ENCODE data around the gene DPP10. TPM values are rescaled to one million over a fixed set of nuclear protein-coding genes. Genes with fewer than 3 reads are reported as not detected.

The DPP10 gene
- total and polyA plus RNA-seq, 10 of the 15 experiments (the other 5 are each of a cell fraction or from before 2014, with no cell fraction given): not detected

DNA sequence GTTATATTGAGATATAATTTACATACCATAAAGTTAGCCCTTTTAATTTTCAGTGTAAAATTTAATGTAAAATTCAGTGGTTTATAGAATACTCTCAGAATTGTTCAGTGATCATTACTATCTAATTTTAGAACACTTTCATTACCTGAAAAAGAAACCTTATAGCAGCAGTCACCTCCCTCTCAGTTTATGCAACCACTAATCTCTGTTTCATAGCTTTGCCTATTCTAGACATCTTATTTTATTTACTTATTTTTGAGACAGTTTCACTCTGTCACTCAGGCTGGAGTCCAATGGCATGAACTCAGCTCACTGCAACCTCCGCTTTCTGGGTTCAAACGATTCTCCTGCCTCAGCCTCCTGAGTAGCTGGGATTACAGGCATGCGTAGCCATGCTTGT lies 479.6 kb downstream of the DPP10 start:
- no peaks in the 10 kb centered on the region for H3K79me2 ChIP-seq (ENCODE audit: control insufficient read depth, insufficient read depth, low read length)
- H3K9ac ChIP-seq (ENCODE audit: control insufficient read depth, insufficient read depth, low read length): no peak overlapping the region
- no peak for DNase-seq (ENCODE audit: low read depth, low spot score)
- TF ChIP-seq ETV6 (conservative IDR thresholded peaks at IDR 0.05 in 1 of 2, IDR thresholded peaks at IDR 0.05 in 1 of 2; ENCODE audit: borderline replicate concordance in 1 of 2, low read depth in 1 of 2) (no peak), STAT1 (conservative IDR thresholded peaks at IDR 0.05) (no peak), CBX3 (IDR thresholded peaks at IDR 0.05; ENCODE audit: borderline replicate concordance, low read depth) (no peak), SMAD1 (IDR thresholded peaks at IDR 0.05; ENCODE audit: low read depth, partially characterized antibody) (no peak), SRF (IDR thresholded peaks at IDR 0.05; ENCODE audit: low read depth in 2 of 2, low read length in 2 of 2) (no peak), ATF7 (IDR thresholded peaks at IDR 0.05; ENCODE audit: low read depth) (no peak), FOXK2 (IDR thresholded peaks at IDR 0.05) (no peak), WRNIP1 (IDR thresholded peaks at IDR 0.05; ENCODE audit: borderline replicate concordance, low read depth, low read length) (no peak), SREBF2 (IDR thresholded peaks at IDR 0.05; ENCODE audit: low read length) (no peak), SMC3 (IDR thresholded peaks at IDR 0.05; ENCODE audit: borderline replicate concordance, low read length) (no peak), PAX8 (IDR thresholded peaks at IDR 0.05) (no peak), TCF3 (IDR thresholded peaks at IDR 0.05; ENCODE audit: borderline replicate concordance, insufficient read depth, low read depth, low read length) (no peak), TAF1 (IDR thresholded peaks at IDR 0.05; ENCODE audit: borderline replicate concordance, low read depth, low read length) (no peak), SUPT20H (IDR thresholded peaks at IDR 0.05; ENCODE audit: borderline replicate concordance, control insufficient read depth, low read depth, low read length) (no peak), HDAC2 (IDR thresholded peaks at IDR 0.05) (no peak), EZH2 (IDR thresholded peaks at IDR 0.05; ENCODE audit: borderline replicate concordance, control insufficient read depth, low read depth, low read length) (no peak), CREM (IDR thresholded peaks at IDR 0.05; ENCODE audit: low read depth) (no peak), MAX (IDR thresholded peaks at IDR 0.05; ENCODE audit: low read depth, low read length) (no peak)
- TF ChIP-seq, protein P1, sequence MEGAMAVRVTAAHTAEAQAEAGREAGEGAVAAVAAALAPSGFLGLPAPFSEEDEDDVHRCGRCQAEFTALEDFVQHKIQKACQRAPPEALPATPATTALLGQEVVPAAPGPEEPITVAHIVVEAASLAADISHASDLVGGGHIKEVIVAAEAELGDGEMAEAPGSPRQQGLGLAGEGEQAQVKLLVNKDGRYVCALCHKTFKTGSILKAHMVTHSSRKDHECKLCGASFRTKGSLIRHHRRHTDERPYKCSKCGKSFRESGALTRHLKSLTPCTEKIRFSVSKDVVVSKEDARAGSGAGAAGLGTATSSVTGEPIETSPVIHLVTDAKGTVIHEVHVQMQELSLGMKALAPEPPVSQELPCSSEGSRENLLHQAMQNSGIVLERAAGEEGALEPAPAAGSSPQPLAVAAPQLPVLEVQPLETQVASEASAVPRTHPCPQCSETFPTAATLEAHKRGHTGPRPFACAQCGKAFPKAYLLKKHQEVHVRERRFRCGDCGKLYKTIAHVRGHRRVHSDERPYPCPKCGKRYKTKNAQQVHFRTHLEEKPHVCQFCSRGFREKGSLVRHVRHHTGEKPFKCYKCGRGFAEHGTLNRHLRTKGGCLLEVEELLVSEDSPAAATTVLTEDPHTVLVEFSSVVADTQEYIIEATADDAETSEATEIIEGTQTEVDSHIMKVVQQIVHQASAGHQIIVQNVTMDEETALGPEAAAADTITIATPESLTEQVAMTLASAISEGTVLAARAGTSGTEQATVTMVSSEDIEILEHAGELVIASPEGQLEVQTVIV (IDR thresholded peaks at IDR 0.05; ENCODE audit: borderline replicate concordance, partially characterized antibody): no peak
- TF ChIP-seq, protein P2, sequence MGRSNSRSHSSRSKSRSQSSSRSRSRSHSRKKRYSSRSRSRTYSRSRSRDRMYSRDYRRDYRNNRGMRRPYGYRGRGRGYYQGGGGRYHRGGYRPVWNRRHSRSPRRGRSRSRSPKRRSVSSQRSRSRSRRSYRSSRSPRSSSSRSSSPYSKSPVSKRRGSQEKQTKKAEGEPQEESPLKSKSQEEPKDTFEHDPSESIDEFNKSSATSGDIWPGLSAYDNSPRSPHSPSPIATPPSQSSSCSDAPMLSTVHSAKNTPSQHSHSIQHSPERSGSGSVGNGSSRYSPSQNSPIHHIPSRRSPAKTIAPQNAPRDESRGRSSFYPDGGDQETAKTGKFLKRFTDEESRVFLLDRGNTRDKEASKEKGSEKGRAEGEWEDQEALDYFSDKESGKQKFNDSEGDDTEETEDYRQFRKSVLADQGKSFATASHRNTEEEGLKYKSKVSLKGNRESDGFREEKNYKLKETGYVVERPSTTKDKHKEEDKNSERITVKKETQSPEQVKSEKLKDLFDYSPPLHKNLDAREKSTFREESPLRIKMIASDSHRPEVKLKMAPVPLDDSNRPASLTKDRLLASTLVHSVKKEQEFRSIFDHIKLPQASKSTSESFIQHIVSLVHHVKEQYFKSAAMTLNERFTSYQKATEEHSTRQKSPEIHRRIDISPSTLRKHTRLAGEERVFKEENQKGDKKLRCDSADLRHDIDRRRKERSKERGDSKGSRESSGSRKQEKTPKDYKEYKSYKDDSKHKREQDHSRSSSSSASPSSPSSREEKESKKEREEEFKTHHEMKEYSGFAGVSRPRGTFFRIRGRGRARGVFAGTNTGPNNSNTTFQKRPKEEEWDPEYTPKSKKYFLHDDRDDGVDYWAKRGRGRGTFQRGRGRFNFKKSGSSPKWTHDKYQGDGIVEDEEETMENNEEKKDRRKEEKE (IDR thresholded peaks at IDR 0.05): no peak
- in situ Hi-C loops (cut with MboI) (no loop called here), intact Hi-C loops (cut with micrococcal nuclease; ENCODE audit: unreplicated experiment) (no loop called here)
- no peaks in the 10 kb centered on the region for H3K9me3 ChIP-seq (replicated peaks; ENCODE audit: control insufficient read depth, insufficient read depth, low read length)
- ChIA-PET POLR2A (interaction anchor here (0.6 kb wide), 1 partner anchor 103 kb away, joined by 3 read pairs; no protein-coding TSS in a partner anchor), SMC1A (ENCODE audit: uncharacterized antibody, unreplicated experiment) (no interaction called here), CTCF (interaction anchor here (0.8 kb wide), 1 partner anchor 244 kb away, joined by 3 read pairs; no protein-coding TSS in a partner anchor), RAD21 (ENCODE audit: unreplicated experiment) (no interaction called here)
- H3K27ac ChIP-seq (ENCODE audit: control insufficient read depth, insufficient read depth): no peak overlapping the region
- WGBS (ENCODE audit: insufficient coverage, insufficient replicate concordance, low lambda C conversion rate, missing lambda C conversion rate): 67% methylated on average over 3 of the region's 3 CpGs
- H3K27me3 ChIP-seq (replicated peaks in 1 of 2; ENCODE audit: control insufficient read depth in 2 of 2, insufficient read depth in 2 of 2, low read length in 1 of 2): no peaks in the 10 kb centered on the region
- no peaks in the 10 kb centered on the region for H4K20me1 ChIP-seq (ENCODE audit: control insufficient read depth, insufficient read depth)
- no peaks in the 10 kb centered on the region for H3K4me1 ChIP-seq (ENCODE audit: control insufficient read depth, insufficient read depth, low read length)
- no peaks in the 10 kb centered on the region for H3K36me3 ChIP-seq (ENCODE audit: control insufficient read depth in 2 of 2, insufficient read depth in 2 of 2, low read length in 1 of 2)
- H3K4me2 ChIP-seq (ENCODE audit: control insufficient read depth, insufficient read depth): no peak overlapping the region
- no peak overlapping the region for H2AFZ ChIP-seq (ENCODE audit: control insufficient read depth, low read depth, low read length)
- FAIRE-seq: no peak
- BruUV-seq (replicated peaks): no TSS peak
- no peak overlapping the region for H3K4me3 ChIP-seq
- no peak for ATAC-seq

Measured in GM12878 (cell line).